NCI-H82 (cell line): ENCODE results near the gene RCAN3.

ENCODE experiments used
- DNase-seq: peaks from one replicate; lab custom pipeline; 2025; lab: John Stamatoyannopoulos, UW

RCAN3 gene

DNA sequence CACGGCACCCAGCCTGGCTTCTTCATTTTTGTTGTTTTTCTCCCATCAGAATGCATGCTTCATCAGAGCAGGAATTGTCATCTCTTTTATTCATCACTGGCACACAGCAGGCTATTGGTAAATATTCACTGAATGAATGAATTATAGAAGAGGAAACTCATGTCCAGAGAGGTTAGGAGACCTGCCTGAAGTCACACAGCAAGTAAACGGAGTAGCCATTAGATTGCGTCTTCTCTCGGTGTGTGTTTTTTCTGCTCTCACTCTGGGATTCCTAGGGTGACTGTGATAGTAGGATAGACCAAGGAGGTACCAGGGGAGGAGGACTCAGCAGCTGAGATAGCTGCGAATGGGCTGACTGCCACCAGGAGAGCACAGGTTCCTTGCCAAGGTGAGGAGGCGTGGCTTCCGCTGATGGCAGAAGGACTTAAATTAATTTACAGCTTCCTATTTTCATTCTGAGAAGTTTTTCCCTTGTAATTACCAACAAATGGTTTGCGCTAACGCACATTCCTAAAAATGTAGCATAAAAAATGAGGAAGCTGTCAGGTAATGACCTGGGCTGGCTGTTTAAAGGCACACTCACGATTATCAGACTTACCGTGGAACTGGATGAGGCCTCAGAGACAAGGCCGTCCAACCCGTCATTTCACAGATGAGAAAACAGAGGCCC, 48.8 kb downstream of the RCAN3 start:
- DNase-seq, result peak; percentile 49

GRCh38 chr1:24551960-24552571, 49.4 kb downstream of the RCAN3 start:
- peak; percentile 95 for DNase-seq

DNA sequence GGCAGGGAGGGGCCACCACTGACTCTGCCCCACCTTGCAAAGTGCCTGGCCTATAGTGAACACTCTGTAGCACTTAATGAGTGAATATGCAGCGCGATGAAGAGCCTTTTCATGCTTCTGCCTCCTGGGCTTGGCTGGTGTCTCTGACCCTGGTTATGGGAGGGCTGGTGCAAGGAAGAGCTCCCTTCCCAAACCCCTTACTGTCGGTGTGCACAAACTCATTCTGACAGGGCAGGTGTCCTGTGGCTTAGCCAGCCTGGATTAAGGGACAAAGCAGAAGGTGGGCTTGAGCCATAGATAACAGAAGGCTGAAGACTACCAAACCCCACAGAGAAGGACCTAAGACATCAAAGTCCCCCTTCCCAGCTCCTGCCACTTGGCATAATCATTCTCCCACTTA, 51.3 kb downstream of the RCAN3 start:
- peak; percentile 80 for DNase-seq

- DNase-seq, result peak; percentile 76
Observed at GRCh38 chr1:24554714-24555113, 52.1 kb downstream of the RCAN3 start.

- DNase-seq, result peak; percentile 67
Observed at GRCh38 chr1:24555591-24556413, 53.2 kb downstream of the RCAN3 start, which contains the start of gene NCMAP. NCMAP (plus strand) TSS chr1:24556087; CDS start chr1:24595431, 39,344 bp downstream.

DNA sequence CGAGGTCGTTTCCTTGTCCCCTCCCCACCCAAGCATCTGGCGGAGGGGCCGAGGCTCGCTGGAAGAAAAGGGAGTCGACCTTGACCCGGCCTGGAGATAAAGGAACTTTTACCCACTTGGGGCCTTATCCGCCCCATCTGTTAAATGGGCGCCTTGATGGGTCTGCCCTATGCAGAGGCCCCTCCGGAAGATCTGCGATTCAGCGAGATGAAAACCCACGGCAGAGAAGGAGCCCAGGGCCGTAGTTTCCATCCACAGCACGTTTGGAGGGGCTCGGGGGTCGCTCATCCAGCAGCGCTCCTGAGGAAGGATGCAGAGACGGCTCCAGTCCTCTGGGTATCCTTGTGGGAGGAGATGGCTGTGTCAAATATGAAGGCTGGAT, 53.8 kb downstream of the RCAN3 start:
- no peak for DNase-seq

GRCh38 chr1:24557220-24557619, 54.6 kb downstream of the RCAN3 start:
- no peak for DNase-seq

GRCh38 chr1:24557711-24558131, 55.1 kb downstream of the RCAN3 start:
- DNase-seq, result no peak

DNA sequence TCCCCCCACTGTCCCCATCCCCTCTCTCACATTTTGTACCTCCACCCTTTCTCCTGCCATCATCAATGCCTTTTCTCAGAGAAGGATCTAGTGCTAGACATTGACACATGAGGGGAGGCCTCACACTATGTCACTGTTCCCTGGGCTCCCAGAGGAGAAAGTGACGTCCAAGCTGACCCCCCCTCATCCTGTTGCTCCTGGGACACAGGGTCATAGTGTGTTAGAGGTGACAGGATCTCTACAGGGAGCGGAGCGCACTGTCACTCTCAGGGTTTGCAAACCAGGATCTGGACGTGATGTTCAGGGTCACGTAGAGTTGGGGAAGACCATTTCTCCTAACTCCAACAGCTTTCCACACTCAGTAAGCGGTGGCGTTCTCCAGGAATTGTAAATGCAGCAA, 55.8 kb downstream of the RCAN3 start:
- DNase-seq, result no peak

- DNase-seq, result peak; percentile 32
Observed at GRCh38 chr1:24558902-24559791, 56.5 kb downstream of the RCAN3 start.

DNA sequence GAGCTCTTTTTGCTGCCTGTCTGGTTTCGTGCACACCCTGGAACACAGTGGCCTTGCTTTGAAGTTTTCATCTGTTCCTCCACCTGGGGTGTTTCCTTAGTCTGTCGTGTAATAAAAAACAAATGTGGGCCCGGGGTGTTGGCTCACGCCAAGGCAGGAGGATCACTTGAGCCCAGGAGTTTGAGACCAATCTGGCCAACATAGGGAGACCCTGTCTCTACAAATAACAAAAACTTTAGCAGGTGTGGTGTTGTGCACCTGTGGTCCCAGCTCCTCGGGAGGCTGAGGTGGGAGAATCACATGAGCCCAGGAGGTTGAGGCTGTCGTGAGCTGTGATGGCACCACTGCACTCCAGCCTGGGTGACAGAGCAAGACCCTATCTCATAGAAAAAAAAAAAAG, 57.7 kb downstream of the RCAN3 start:
- no peak for DNase-seq

DNA sequence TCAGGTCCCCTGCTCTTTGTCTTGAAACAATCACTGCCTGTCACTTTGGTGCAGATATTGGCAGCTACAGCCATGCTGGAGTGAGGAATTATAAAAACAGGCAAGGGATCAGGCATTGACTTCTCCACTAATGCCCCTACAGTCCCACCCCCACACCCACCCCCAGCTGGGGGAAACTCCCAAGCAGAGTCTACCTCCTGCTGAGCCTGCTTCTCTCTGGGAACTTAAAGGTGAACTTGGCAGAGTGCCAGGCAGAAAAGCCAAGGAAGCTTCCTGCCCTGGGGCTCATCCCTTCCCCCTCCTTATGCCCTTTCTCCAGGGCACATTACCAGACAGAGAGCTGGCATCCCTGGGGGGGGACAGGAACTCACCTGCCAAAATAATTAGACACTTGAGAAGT, 60.0 kb downstream of the RCAN3 start:
- DNase-seq, result peak; percentile 97

GRCh38 chr1:24564695-24565094, 62.1 kb downstream of the RCAN3 start:
- no peak for DNase-seq

GRCh38 chr1:24566236-24566867, 63.7 kb downstream of the RCAN3 start:
- no peak for DNase-seq

- DNase-seq, result no peak
Observed at GRCh38 chr1:24567792-24568388, 65.3 kb downstream of the RCAN3 start.

GRCh38 chr1:24568475-24568874, 65.8 kb downstream of the RCAN3 start:
- DNase-seq, result no peak

- no peak for DNase-seq
Observed at GRCh38 chr1:24570265-24571125, 67.9 kb downstream of the RCAN3 start.

DNA sequence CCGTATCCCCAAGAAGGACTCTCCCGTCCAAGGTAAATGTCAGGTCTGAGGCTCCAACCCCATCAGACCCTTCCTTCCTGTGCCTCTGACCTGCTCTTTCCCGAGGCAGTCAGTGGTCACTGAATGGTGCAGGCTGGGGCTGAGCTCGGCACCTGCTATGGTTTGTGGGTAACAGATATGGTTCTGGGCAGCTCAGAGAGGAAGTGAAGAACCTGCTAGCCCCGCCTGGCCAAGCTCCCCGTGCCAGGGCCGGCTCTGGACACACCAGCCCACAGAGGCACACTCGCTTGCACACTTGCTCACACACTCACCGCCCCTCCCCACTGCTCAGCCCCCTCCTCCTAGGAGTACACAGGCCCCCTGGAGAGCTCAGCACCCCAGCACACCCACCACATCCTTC, 69.7 kb downstream of the RCAN3 start:
- DNase-seq, result no peak

DNA sequence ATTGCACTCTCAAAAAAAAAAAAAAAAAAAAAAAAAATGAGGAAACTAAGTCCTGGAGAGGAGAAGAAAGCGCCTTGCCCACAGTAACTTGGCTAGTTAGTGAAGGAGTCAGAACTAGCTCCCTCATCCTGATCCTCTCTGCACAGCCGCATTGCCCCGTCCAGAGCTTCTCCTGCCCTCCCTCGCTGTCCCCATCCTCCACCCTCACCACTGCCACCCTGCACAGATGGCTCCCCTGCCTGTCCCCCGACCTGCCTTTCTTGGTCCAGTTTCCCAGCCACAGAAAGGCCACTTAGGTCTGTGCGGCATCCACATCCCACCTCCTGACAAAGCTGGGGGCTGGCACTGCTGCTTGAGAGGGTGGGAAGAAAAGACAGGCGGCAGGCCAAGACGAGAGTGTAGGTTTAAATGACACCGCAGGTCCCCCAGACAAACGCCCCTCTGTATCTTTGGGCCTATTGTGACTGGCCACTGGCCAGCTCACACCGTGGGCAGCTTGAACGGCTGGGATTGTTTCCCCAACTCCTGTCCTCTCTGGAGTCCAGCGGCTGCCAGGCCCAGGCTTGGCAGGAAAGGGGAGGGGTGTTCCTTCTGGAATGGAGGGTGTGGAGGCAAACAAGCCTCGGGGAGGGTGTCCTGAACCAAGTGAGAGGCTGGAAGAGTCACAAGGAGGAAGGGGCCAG, 73.4 kb downstream of the RCAN3 start:
- no peak for DNase-seq

GRCh38 chr1:24578846-24579245, 76.2 kb downstream of the RCAN3 start:
- no peak for DNase-seq
